HuH-7.5 (cell line): ENCODE results near the gene CLEC1A.
"Not testable (repeated sequence)": the region's sequence is repeated elsewhere in the genome, so short reads cannot be mapped to it uniquely, and the experiment has no call there.

Experiments used
- DNase-seq: peaks from one replicate; pipeline ENCODE4 v3.0.0; 2011; ENCODE audit warnings: low spot score

CLEC1A gene

GRCh38 chr12:10048526-10048925 lies 50.3 kb downstream of the CLEC1A start:
- DNase-seq: no peak

DNA sequence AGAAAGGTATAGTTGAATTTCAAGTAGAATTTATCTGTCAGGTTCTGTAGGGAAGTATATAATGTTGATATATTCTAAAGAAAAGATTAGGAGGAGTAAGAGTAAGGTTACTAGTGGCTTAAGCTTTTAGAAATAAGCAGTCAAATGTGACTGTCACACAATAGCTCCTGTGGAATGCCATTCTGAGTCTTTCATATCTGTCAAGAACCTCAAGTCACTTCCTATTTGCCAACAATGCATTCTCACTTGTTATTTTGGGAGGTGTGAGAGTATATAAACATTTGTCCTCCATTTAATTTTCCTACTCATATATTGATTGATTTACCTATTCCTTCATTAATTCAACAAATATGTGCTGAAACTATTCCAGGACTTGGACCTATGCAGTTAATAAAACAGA lies 56.6 kb downstream of the CLEC1A start:
- DNase-seq: no peak

DNA sequence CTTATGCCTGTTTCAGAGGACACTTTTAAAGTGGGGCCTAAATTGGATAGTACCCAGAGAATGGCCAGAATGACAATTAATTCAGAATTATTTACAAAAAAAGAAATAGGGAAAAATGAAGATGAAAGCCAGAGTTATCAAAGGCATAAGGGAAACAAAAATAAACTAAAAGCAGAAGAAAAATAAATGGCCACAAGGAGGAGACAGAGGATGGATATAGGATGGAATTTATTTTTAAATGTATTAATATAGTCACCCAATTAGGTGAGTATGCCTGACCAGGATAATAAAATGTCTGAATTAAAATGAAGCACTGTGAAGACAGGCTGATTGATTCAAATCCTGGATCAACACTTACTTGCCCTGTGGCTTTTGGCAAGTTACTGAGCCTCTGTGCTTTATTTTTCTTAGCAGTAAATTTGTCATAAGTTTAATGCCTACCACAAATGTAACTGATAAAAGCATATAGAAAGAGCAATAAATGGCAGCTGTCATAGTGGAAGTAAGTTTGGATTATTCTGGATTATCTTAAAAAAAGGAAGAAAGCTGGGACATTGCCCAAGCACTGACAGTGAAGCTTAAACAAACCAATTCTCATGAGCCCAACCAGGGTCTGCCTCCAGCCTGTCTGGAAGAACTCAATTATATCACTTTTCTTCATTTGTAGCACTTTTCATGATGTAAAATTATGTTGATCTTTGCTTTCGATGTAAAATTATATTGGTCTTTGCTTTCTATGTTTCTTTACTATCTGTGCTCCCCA lies 64.8 kb downstream of the CLEC1A start:
- no peak for DNase-seq

DNA sequence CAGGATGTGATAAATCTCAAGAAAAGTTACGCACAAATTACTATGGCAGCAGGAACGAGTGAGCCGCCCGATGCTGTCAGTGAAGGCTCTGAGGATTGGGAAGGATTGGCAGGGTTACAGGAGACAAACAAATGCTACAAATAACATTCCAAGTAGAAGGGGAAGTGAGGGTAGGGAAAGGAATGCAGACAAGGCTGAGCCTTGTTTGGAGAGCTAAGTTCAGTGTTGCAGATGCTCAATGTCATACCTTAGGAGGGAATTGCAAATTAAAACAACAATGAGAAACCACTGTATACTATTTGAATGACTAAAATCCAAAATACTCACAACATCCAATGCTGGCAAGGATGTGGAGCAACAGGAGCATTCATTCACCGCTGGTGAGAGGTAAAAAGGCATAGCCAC lies 67.0 kb downstream of the CLEC1A start:
- DNase-seq: no peak

DNA sequence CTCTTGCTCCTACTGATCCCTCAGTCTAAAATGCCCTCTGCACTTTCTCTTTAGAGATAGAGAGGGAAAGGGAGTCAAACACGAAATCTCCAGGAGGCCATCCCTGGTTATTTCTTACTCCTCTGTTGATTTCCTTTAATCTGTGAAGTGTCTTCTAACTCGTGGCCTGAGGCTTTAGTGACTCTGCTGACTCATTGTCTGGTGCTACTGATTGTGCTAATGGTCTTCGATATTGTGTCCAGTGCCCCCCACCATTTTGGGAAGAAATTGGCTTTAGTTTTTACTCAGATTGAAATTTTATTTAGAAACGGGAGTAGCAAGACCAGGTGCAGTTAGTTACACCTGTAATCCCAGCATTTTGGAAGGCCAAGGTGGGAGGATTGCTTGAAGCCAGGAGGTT lies 67.5 kb downstream of the CLEC1A start:
- DNase-seq: no peak

GRCh38 chr12:10030446-10030845 lies 68.3 kb downstream of the CLEC1A start, which contains the start of gene CLEC9A:
Gene CLEC9A, plus strand, starts transcription at chr12:10030682. Its CDS starts 22,006 bp downstream, at chr12:10052688.
- no peak for DNase-seq

- DNase-seq: no peak
Measured at GRCh38 chr12:10027721-10028120, 71.1 kb downstream of the CLEC1A start.

GRCh38 chr12:10027311-10027710 lies 71.5 kb downstream of the CLEC1A start:
- DNase-seq: no peak

GRCh38 chr12:10026666-10027065 lies 72.1 kb downstream of the CLEC1A start:
- DNase-seq: not testable (repeated sequence)

DNA sequence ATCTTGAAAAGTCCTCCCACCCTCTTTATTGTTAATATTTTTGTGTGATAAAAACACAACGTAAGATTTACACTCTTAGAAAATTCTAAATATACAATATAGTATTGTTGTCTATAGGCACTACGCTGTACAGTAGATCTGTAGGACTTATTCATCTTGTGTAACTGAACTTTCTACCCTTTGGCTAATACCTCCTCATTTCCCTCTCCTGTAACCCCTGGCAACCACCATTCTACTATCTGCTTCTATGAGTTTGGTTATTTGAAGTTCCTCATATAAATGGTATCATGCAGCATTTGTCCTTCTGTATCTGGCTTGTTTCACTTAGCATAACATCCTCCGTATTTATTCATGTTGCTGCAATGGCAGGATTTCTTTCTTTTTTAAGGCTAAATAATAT lies 73.5 kb downstream of the CLEC1A start:
- DNase-seq: no peak

DNA sequence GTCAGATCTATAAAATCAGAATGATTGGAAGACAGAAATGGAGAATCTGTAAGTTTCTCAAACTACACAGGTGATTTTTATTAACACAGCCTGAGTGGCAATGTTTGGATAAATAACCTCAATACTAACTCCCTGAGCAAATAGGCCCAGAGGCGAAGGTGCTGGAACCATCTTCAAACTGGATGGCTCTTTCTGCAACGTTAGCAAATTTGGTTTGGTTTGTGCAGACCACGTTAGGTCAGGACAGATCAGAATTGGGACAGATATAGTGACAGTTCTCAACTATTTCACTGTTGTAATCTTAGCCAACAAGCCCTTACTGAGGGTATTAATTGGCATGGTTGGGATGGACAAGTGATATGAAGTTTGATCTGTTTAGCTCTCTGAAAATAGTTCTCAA lies 77.4 kb downstream of the CLEC1A start:
- no peak for DNase-seq
